Type B pancreatic cell (in vitro differentiated cells): ENCODE results near the gene LTBP1. TPM values are rescaled to one million over a fixed set of nuclear protein-coding genes. Genes with fewer than 3 reads are reported as not detected.
"Not testable (repeated sequence)": the region's sequence is repeated elsewhere in the genome, so short reads cannot be mapped to it uniquely, and the experiment has no call there.

Experiments
- DNase-seq: peaks from one replicate; pipeline ENCODE4 v3.0.0; 2021; ENCODE audit warnings: mixed read lengths; ENCODE audit not compliant: unreplicated experiment; ENCODE audit errors: extremely low spot score
- H3K27ac Mint-ChIP-seq: 2 replicates; pipeline ENCODE4 v1.8.0; 2021; ENCODE audit warnings: mild to moderate bottlenecking, mixed read lengths
- H3K27me3 Mint-ChIP-seq: 2 replicates; pipeline ENCODE4 v1.8.0; 2021; ENCODE audit warnings: mixed read lengths
- H3K36me3 Mint-ChIP-seq: 2 replicates; pipeline ENCODE4 v1.8.0; 2021; ENCODE audit warnings: mixed read lengths
- H3K4me1 Mint-ChIP-seq: one replicate; pipeline ENCODE4 v1.8.0; 2021; ENCODE audit warnings: mixed read lengths; ENCODE audit not compliant: unreplicated experiment
- H3K4me3 Mint-ChIP-seq: 2 replicates; pipeline ENCODE4 v1.8.0; 2021; ENCODE audit warnings: mild to moderate bottlenecking, mixed read lengths
- H3K9me3 Mint-ChIP-seq: 2 replicates; pipeline ENCODE4 v1.8.0; 2021; ENCODE audit warnings: mixed read lengths
- total RNA-seq: library from RNA; stranded (reverse); gene quantifications from 2 replicates; pipeline ENCODE4 v1.2.1, GENCODE V29; 2021; ENCODE audit warnings: low replicate concordance
- TF ChIP-seq, protein P1 (sequence below): fragments of 200-600 bp; sonication (generic); conservative IDR thresholded peaks from 2 replicates; pipeline ENCODE4 v1.5.0; 2021; ENCODE audit warnings: antibody characterized with exemption, mild to moderate bottlenecking

Gene LTBP1
- total RNA-seq, 1 donor from 2014 or later, result 53.3 TPM

DNA sequence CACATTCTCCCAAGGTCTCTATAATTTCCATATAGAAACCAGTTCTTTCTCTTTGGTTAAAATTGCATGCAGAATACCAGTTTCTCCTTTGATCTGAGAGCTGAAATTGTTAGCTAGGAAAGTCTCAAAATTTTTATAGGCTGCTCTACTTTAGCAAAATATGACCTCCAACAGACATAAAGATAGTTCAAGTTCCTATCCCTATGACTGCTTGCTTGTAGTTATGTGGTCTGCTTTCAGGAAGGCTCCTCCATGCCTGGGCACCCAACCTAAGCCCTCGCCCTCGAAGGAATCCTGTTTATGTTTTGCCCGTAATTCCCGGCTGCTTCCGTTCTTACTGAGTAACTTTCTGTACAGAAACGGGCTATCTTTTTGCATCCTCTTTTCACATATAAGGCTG is 28.0 kb upstream of the LTBP1 start:
- Mint-ChIP-seq H3K27ac (no peak overlapping the region), H3K9me3 (no peaks in the 10 kb centered on the region), H3K4me3 (no peak overlapping the region), H3K27me3 (no peaks in the 10 kb centered on the region), H3K36me3 (no peaks in the 10 kb centered on the region), H3K4me1 (no peaks in the 10 kb centered on the region)
- TF ChIP-seq, protein P1, sequence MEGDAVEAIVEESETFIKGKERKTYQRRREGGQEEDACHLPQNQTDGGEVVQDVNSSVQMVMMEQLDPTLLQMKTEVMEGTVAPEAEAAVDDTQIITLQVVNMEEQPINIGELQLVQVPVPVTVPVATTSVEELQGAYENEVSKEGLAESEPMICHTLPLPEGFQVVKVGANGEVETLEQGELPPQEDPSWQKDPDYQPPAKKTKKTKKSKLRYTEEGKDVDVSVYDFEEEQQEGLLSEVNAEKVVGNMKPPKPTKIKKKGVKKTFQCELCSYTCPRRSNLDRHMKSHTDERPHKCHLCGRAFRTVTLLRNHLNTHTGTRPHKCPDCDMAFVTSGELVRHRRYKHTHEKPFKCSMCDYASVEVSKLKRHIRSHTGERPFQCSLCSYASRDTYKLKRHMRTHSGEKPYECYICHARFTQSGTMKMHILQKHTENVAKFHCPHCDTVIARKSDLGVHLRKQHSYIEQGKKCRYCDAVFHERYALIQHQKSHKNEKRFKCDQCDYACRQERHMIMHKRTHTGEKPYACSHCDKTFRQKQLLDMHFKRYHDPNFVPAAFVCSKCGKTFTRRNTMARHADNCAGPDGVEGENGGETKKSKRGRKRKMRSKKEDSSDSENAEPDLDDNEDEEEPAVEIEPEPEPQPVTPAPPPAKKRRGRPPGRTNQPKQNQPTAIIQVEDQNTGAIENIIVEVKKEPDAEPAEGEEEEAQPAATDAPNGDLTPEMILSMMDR, result no peak
- no peak for DNase-seq

DNA sequence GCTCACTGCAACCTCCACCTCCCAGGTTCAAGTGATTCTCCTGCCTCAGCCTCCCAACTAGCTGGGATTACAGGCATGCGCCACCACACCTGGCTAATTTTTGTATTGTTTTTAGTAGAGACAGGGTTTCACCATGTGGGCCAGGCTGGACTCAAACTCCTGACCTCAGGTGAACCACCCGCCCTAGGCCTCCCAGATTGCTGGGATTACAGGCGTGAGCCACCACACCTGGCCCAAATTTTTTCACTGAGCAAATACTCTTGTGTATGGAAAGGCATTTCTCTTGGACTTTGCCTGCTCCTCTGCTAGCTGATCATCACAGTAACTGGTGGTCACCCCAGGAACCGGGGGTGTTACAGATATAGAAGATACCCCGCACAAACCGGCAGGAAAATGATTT is 26.9 kb upstream of the LTBP1 start:
- not testable (repeated sequence) for DNase-seq, H3K4me3 Mint-ChIP-seq, H3K4me1 Mint-ChIP-seq, H3K27me3 Mint-ChIP-seq, H3K36me3 Mint-ChIP-seq, H3K9me3 Mint-ChIP-seq, H3K27ac Mint-ChIP-seq

DNA sequence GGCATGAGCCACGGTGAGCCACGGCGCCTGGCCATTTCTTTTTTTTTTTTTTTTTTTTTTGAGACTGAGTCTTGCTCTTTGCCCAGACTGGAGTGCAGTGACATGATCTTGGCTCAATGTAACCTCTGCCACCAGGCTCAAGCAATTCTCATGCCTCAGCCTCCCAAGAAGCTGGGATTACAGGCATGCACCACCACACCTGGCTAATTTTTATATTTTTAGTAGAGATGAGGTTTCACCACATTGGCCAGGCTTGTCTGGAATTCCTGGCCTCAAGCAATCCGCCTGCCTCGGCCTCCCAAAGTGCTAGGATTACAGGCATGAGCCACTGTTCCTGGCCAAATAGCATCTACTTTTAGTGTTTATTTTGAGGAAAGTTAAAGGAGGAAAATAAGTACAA is 25.3 kb upstream of the LTBP1 start:
- not testable (repeated sequence) for H3K4me1 Mint-ChIP-seq, DNase-seq, H3K36me3 Mint-ChIP-seq, H3K27me3 Mint-ChIP-seq, H3K27ac Mint-ChIP-seq, H3K9me3 Mint-ChIP-seq, H3K4me3 Mint-ChIP-seq

DNA sequence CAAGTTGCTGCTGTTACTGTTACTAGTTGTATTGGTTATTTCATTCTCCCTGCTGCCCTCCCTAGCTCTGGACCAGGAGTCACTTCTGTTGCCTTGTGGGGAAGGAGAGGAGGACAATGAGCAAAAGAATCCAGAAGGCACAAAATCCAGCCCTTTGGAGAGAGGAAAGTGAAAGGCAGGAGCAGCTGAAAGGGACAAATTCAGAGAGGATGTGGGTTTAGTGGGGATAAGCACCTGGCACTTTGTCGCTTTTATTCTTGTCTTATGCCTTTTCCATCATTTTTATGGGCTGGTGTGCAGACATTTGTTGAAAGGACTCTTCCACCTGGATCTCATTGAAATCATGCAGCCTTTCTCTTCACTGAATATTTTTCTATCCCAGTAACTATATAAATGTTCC is 24.3 kb upstream of the LTBP1 start:
- no peak overlapping the region for H3K4me3 Mint-ChIP-seq
- H3K4me1 Mint-ChIP-seq, result peaks cover 8% of the 10 kb centered on the region
- no peaks in the 10 kb centered on the region for H3K36me3 Mint-ChIP-seq
- DNase-seq, result no peak
- no peaks in the 10 kb centered on the region for H3K9me3 Mint-ChIP-seq
- no peak overlapping the region for H3K27ac Mint-ChIP-seq
- TF ChIP-seq, protein P1, result no peak
- H3K27me3 Mint-ChIP-seq, result no peaks in the 10 kb centered on the region

DNA sequence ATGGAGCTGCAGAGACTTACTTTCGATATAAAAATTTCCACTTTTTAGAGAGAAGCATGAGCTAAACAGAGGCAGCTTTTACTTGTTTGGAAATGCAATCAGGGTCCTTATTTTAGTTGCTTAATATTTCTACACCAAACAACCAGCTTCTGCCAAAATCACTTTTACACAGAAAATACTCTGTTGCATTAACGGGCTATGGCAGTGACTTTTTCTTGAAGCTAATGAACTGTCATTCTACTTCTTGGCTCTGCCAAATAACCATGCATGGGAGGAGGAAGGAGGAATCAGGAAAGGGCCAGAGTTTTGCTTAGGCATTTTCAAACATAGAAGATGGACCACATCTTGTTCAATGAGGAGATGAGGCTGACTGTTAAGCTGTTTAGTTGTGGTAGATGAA is 23.6 kb upstream of the LTBP1 start:
- Mint-ChIP-seq H3K4me1 (peaks cover 8% of the 10 kb centered on the region), H3K27ac (no peak overlapping the region), H3K4me3 (no peak overlapping the region), H3K9me3 (no peaks in the 10 kb centered on the region), H3K36me3 (no peaks in the 10 kb centered on the region), H3K27me3 (no peaks in the 10 kb centered on the region)
- DNase-seq, result no peak
- TF ChIP-seq, protein P1, result no peak

DNA sequence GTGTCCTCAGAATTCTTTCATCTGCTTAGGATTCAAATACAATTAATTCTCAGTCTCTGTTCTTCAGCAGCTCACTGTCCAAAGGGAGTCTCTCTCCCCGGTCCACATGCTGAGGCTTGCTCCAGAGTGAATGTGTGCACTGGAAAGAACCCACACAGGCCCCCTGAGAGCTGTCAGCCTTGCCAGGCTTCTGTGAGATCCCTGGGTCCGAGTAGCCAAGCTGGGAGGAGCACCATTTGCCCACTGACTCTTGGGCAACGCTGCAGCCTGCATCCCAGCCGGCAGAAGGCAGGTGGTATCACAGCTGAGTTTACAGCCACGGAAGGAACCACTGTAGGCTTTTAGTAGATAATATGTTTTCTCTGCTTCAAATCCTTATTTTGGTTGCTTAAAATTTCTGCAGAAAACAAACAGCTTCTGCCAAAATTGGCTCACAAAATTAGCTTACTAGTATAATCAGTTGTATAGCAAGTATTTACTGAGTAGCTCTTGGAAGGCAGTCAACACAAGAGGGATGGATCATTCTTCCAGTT is 21.4 kb upstream of the LTBP1 start:
- no peaks in the 10 kb centered on the region for H3K27me3 Mint-ChIP-seq
- no peaks in the 10 kb centered on the region for H3K36me3 Mint-ChIP-seq
- H3K4me3 Mint-ChIP-seq, result no peak overlapping the region
- no peak for DNase-seq
- no peaks in the 10 kb centered on the region for H3K9me3 Mint-ChIP-seq
- H3K27ac Mint-ChIP-seq, result no peak overlapping the region
- H3K4me1 Mint-ChIP-seq, result peaks cover 8% of the 10 kb centered on the region
- TF ChIP-seq, protein P1, result no peak
